HK-2 (cell line): Measurements from ENCODE around the gene PAF1.
"Not testable (repeated sequence)": the region's sequence is repeated elsewhere in the genome, so short reads cannot be mapped to it uniquely, and the experiment has no call there.

Source experiments
- DNase-seq: peaks from one replicate; pipeline ENCODE4 v3.0.0-alpha.2; 2018; ENCODE audit not compliant: unreplicated experiment

The PAF1 gene

GRCh38 chr19:39382991-39383828 lies 7.7 kb downstream of the PAF1 start:
- no peak for DNase-seq

DNA sequence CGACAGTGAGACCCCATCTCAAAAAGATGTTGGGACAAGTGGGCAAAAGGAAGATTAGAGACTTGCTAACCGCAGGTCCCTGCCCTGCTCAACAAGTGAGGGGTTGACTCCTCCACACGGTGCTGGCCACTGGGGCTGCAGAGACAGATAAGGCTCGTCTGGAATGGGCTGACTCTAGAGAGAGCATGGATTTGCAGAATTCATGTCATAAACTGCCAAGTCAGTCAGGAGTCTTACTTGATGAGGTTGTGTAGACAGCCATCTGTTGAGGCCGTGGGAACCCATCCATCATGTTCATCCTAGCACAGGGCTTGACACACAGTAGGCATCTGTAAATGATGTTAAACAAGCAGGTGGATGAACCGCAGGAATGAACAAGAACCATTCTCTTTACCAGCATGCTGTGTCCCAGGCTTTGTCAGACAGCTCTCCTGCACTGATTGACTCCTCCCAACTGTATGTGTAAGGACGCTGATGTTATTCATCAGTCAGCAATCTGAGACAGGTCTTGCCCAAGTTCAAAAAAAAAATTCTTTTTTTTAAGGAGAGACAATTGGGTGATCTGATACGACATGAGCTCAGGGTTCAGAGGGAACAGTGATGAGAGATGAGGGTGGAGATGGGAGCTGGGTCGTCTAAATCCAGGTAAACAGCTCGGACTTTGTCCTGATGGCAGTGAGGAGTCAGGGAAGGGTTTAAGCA lies 8.8 kb downstream of the PAF1 start:
- no peak for DNase-seq

- no peak for DNase-seq
These were observed 10.1 kb downstream of the PAF1 start for GRCh38 chr19:39380521-39381502.

DNA sequence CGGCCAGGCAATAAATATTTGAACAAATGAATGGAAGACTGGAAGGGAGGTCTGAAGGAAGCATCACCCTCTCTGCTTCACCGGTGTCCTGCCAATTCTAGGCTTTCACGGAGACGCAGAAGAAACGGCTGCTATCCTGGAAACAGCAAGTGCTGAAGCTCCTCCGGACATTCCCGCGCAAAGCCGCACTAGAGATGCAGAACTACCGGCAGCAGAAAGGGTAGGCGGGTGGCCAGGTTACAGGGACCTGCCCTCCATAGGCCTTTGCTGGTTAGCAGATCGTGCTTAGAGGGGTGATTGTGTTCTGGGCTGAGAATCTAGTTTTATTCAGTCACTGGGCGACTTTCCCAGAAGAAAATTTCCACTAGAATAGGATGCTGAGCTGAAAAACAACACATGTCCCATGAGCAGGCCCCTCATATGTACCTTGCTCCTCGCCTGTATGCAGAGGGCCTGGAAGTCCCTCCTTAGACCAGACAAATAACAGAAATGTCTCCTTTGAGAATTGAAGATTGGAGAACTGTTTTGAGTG lies 11.0 kb downstream of the PAF1 start:
- DNase-seq = no peak

GRCh38 chr19:39379366-39379765 lies 11.5 kb downstream of the PAF1 start:
- DNase-seq = not testable (repeated sequence)

DNA sequence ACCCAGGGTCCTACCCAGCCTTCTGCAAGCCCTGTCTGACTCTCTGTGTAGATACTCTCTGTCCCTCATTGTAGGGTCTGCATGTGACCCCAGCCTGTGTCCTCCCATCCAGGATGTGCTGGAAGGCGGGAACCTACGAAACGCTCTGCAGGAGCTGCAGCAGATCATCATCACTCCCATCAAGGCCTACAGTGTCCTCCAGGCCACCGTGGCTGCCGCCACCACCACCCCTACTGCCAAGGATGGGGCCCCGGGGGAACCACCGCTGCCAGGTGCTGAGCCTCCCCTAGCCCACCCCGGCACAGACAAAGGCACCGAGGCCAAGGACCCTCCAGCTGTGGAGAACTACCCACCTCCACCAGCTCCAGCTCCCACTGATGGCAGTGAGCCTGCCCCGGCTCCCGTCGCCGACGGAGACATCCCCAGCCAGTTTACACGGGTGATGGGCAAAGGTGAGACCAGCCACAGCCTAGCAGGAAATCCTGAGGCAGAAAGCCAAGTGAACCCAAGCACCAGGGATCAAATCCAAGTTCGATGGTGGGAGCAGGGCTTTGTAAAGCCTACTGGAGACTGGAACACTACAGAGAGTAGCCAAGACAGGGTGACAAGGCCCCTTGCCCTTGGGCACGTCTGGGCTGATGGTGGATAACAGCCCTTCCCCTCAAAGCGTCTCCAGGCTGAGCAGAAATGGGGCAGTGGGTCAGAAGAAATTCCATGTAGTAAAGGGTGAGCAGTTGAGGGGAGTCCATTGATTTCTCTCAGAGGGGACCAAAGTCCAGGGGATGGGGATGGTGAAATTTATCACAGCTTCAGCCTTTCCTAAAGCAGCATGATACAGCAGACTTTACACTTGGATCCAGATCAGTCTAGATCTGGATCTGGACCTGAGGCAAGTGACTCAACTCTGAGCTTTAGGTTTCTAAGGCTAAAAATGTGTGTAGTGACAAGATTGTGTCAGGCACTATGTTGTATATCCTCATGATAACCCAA lies 13.2 kb downstream of the PAF1 start:
- no peak for DNase-seq

DNA sequence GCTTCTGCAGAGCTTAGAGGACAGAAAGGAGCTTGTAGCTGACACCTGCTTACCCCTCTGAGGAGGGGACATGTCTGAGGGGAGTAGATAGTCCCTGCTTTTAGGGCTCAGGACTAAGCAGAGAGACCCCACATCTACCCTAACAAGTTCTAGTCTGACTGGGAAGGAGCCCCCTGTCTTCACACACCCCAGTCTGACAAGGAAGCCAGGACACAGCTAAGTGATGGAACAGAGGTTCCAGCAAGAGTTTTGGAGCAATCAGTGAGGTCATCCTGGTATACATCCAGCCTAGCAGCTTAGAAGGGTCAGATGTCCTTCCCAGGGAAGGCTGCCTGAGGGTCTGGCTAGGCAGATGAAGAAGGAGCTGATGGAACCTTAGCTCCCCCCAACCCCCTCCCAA lies 15.0 kb downstream of the PAF1 start:
- DNase-seq = no peak

- DNase-seq = no peak
These were observed 18.0 kb downstream of the PAF1 start for GRCh38 chr19:39372941-39373340.

- no peak for DNase-seq
These were observed 18.7 kb downstream of the PAF1 start for GRCh38 chr19:39372047-39372802.

- DNase-seq = no peak
These were observed 20.2 kb downstream of the PAF1 start for GRCh38 chr19:39370735-39371134.

DNA sequence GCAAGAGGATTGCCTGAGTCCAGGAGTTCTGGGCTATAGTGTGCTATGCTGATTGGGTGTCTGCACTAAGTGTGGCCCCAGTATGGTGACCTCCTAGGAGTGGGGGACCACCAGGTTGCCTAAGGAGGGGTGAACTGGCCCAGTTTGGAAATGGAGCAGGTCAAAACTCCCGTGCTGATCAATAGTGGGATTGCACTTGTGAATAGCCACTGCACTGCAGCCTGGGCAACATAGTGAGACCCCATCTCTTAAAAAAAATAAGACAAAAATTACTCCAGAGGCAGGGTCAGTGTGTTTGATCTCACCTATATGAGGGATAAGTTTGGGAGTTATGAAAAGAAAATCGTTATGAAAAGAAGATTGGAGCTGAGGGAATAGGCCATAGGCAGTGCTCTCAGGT lies 21.7 kb downstream of the PAF1 start:
- no peak for DNase-seq

- DNase-seq = no peak
These were observed 25.4 kb downstream of the PAF1 start for GRCh38 chr19:39365531-39365930.

DNA sequence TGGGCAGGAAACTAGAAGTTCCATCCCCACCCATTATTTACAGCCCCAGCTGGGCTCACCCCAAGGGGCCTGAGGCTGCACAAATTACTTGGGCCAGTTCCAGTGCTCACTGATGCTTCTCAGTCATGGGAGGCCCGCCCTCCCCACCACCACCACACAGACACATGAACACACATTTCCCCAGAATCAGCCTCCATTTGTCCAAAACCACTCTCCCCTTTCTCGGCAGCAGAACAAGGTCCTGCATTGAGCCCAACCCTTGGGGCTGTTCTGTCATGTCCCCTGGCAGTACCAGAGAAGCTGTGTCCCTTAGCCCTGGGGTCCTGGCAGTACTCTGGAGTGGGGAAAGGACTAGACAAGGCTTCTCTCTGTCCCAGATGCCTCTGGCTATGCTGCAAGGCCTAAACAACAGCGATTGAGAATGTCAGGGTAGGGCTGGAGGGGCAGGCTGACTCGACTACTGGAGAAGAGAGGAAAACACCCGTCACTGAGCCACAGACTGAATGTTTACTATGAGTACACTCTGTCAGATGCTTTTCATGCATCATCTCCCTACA lies 26.9 kb downstream of the PAF1 start:
- DNase-seq = no peak

- DNase-seq = no peak
These were observed 27.9 kb downstream of the PAF1 start for GRCh38 chr19:39362682-39363657.

GRCh38 chr19:39360599-39360998 lies 30.3 kb downstream of the PAF1 start:
- no peak for DNase-seq

- DNase-seq = no peak
These were observed 31.9 kb downstream of the PAF1 start for GRCh38 chr19:39359026-39359425.

GRCh38 chr19:39356647-39357046 lies 34.3 kb downstream of the PAF1 start:
- DNase-seq = no peak

DNA sequence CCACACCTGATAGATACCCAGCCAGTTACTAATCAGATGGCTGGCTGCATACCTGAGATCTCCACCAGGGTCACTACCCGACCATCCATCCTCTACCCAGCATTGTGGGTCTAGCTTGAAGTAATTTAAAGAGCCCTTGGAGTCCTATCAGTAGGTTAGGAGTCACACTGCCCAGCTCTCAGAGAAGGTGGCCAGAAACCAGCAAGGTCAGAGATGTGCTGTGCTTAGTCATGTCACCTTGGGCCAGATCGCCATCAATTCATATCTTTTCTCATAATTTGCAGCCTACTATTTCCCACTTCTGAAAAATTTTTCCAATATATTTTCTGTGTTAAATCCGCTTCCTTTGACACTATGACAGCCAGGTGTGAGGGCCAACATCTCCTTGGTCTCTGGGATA lies 34.8 kb downstream of the PAF1 start:
- no peak for DNase-seq
